Ramos (cell line): ENCODE measurements around the gene DTNA.
"Not testable (repeated sequence)": the region's sequence is repeated elsewhere in the genome, so short reads cannot be mapped to it uniquely, and the experiment has no call there.

Experiments used
- in situ Hi-C: fragments of 300-500 bp; cut with MboI; formaldehyde crosslinking; loops from one replicate; pipeline ENCODE4 v1.14.3; 2022; ENCODE audit warnings: low sequenced_read_pairs; ENCODE audit not compliant: unreplicated experiment

The DTNA gene

GRCh38 chr18:34880403-34880802 is 170.3 kb downstream of the DTNA start:
- in situ Hi-C loops: no loop called here

DNA sequence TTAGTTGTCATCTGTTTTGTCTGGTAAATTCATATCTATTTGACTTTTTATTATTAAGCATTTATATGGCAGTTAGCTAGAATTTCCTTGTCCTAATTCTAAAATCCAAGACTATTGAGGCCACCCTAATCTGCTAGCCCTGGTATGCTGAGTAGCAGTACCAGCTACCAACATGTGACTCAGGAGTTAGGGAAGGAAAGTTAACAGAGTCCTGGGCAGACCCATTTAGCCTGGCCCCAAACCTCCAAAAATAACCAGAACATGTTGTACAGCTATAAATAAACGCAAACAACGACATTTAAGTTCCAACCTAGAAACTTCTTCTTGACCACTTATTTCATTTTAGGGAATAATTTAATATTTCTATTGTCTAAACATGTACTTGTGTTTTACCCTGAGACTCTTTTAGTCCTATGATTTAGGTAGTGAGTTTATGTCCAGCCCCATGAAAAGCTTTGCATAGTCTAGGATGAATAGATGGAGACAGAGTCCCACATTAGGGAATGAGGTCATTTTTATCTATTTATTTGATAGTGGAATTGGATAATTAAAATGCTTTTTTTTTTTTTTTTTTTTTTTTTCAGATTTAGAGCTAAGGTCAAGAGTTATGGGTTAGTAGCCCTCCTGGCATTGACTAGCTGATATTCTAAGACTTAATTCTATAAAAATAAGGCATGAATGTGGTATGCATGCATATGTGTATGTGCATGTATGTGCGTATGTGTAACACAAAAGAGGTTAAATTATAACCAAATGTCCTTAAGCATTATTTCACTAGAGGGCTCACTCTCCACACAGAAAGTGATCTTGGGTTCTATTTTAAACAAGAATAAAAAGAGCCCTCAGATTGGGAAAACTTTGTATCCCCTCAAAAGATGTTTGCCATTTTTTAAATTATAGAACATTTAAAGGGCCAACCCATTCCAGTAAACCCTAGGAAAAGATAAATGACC is 171.1 kb downstream of the DTNA start:
- in situ Hi-C loops: no loop called here

DNA sequence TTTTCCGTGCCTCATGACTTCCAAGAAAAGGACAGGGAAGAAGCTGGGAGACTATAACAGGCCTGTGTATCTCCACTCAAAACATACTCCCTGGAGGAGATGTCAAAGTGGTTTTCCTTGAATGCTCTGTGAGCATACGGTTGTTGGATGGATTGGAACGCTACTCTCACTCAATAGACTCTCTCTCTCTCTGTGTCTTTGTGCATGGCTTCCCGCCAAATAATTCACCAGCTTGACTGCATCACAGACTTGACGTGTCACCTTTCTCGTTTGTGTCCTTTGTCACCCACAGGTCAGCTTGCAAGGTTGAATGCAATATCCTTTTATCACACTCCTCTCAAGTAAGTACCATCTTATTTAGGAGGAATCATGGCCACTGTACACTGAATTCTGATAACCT is 174.3 kb downstream of the DTNA start:
- in situ Hi-C loops: no loop called here

GRCh38 chr18:34886177-34886576 is 176.1 kb downstream of the DTNA start:
- in situ Hi-C loops: no loop called here

DNA sequence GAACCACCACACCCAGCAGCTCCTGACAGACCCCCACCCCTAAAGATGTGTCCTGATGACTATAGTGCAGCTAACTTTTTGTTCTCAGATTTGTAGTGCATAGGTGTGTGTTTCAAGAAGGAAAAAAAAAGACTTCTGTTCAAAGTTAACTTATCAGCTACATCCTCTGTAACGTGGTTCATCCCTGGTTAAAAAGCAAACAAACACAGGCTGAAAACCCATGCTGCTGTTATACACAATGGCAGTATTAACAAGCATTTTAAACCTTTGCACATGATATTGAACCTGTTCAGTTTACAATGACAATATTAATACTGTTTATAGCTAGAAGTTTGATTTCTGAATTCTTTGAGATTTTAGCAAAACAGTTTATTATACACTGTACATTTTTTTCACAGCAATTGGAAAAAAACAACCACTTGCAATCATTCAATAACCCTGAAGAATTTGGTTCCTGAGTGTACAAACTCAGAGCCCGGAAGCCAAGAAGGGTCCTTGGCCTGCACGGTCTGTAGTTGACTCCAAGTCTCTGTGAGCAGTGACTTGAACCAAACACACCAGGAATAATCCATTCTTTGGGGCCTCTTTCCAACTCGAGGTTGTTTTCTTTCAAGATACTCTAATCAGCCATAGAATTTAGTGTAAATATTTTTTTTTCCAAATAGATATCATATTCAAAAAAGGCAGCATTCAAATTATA is 177.9 kb downstream of the DTNA start:
- in situ Hi-C loops: no loop called here

GRCh38 chr18:34890486-34891085 is 180.5 kb downstream of the DTNA start:
- in situ Hi-C loops: no loop called here

DNA sequence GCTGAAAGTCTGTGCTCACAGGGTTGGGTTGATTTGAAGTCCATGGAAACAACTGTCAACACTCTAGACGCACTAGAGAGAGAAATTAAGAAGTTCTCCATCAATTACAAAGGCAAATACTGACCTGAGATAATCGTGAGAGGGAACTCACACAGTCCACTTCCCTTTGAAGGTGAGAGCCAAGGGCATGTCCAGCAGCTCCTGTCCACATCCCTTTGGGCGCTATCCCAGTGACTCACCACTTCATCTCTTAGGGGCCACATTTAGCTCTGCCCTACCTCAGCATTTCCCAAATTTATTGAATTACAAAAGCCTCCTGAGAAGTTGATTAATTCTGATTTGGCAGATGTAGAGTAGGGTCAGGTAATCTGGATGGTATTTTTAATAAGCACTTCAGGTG is 182.3 kb downstream of the DTNA start:
- in situ Hi-C loops: no loop called here

- in situ Hi-C loops: no loop called here
Measured at GRCh38 chr18:34893239-34893638, 183.1 kb downstream of the DTNA start.

DNA sequence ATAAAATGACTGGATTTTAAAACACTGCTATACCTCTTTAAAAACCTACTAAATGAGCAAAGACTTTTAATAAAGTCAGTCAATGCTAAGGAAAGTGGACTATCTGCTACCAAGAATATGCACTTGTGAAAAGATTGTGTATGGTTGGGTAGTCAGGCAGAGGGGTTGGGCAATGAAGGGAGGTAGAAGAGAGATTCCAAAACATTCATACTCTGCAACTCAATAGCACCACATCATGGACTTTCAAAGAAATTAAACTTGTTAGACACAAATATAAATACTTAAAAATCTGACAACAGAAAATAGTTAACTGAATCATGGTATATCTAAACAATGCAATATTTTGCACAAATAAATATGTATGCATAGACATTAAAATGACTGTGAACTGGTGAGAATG is 191.2 kb downstream of the DTNA start:
- in situ Hi-C loops: no loop called here

GRCh38 chr18:34904994-34905393 is 194.9 kb downstream of the DTNA start:
- in situ Hi-C loops: no loop called here

- in situ Hi-C loops: not testable (repeated sequence)
Measured at GRCh38 chr18:34906985-34907384, 196.9 kb downstream of the DTNA start.

- in situ Hi-C loops: no loop called here
Measured at GRCh38 chr18:34909637-34910364, 199.7 kb downstream of the DTNA start.

- in situ Hi-C loops: no loop called here
Measured at GRCh38 chr18:34911081-34911480, 201.0 kb downstream of the DTNA start.

DNA sequence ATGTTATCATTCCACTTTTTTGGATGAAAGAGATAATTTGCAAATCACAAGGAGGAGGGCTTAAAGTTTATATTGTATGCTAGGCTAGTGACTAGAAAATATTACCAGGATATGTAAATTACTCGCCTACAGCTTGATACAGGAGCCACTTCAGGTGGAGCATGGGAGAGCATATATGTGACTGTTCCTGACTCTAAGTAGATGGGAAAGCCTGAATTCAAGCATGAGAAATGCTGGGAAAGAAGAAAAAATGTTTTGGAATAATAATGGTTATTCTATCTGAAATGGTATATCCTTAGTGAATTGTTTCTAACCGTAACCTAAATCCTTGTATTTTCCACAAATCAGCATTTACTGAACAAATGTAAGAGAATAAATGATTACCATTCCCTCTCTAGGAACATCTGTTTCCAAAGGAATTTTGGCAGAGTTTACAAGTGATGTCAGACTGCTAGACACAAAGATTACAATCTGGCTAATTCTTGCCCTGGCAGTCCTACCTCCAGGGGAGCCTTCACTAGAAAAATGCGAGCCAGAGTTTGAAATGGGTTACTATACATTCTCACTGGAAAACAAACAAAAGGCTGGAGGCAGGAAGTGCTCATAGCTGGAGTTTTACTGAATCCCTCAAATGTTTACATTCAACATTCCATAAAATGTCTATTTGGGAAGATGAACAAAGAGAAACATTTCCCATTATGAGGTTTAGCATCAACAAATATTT is 201.7 kb downstream of the DTNA start:
- in situ Hi-C loops: no loop called here

DNA sequence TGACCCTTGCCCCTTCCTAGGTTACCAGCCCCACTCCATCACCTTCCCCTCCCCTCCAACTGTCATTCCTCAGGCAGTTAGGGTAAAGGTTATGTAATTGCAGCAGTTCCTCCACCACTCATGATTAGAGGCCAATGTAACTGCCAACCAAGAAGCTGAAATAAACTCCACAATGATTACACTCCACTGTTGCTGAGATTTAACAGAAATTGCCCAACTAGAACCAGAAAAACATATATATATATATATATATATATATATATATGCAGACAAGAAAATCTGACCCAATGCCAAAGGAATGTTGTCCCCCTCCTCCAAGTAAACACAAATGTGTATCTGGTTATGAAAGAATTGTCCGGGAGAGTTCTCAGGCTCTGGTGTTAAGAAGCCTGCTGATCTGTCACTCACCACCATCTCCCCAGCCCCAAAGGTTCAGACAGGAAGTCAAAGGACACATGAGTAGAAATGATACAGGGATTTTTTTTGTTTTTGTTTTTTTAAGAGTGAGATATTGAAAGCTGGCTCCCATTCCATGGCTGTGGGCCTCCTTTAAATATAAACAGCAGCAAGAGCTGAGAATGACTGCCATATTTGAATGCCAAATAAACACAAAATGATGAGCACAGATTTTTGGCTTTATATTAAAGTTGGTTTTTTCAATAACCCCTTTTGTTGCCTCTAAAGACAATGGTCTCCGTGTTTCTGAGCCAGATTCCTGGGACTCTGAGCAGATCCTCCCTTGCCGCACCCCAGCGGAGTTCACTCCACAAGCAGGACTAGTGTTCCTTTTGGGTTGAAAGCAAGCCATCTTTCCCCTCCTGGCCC is 204.0 kb downstream of the DTNA start:
- in situ Hi-C loops: no loop called here

DNA sequence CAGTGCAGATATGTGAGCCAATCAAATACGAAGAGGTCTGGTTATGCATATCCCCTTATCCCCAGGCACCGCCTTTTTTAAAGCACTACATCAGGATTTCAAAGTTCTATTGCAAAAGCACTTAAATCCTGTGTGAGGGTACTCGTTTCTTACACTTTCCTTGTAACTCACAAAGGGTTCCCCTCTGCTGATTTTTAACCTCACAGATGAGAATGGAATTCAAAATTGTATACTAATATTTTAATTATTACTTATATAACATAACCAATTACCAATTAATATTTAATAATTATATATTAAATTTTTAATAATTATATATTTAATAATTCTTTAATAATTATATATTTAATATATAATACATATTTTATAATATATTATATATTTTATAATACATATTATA is 204.9 kb downstream of the DTNA start:
- in situ Hi-C loops: no loop called here

DNA sequence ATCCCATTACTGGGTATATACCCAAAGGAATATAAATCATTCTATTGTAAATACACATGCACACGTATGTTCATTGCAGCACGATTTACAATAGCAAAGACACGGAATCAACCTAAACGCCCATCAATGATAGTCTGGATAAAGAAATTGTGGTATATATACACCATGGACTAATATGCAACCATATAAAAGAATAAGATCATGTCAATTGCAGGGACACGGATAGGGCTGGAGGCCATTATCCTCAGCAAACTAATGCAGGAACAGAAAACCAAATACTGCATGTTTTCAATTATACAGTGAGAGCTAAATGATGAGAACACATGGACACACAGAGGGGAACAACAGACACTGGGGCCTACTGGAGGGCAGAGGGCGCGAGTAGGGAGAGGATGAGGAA is 206.4 kb downstream of the DTNA start:
- in situ Hi-C loops: not testable (repeated sequence)

- in situ Hi-C loops: no loop called here
Measured at GRCh38 chr18:34918856-34919255, 208.8 kb downstream of the DTNA start.

DNA sequence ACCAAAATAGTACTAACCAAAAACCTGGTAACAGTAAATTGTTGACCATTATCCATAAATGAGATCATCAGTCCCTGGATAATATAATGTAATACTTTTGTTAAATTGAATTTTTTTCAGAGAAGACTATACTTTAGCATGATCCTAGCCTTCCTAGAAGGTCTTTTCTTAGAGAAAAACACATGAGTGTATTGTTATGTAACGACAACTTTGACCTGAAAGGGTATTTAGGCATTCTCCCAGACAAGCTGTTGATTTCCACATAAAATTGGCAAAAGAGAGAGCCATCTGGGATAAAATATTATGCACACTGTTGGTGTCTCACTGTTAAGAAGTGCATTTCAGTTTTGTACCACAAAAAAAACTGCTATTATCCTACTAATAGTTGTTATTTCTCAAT is 211.1 kb downstream of the DTNA start:
- in situ Hi-C loops: no loop called here
